ENCODE measurements around the gene CDCP1. TPM values are rescaled to one million over a fixed set of nuclear protein-coding genes. Genes with fewer than 3 reads are reported as not detected.

The CDCP1 gene
- total RNA-seq, 6 experiments from 2014 or later = 0.31 to 2.7 (median 0.83) TPM

DNA sequence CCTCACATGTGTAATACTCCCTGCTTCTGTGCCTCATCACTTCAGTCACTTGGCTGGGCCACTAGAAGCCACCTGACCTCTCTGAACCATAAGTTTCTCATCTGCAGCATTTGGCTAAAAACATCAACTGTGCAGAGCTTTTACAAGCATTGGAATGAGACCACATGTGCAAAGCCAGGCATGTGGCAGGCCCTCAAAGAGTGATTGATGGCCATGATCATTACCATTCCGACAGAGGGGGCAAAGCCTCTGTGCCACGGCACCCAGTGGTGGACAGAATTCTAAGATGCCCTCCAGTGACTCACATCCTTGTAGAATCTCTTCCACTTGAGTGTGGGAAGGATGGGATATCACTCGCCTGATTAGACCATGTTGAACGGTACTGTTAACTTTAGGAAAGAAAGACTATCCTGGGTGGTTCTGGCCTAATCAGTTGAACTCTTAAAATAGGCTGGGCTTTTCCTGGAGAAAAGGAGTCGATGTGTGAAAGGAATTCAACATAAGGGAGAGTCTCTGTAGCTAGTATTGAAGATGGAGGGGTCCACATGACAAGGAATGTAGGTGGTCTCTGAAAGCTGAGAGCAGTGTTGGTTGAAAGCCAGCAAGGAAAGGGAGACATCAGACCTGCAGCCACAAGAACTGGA, 13.5 kb downstream of the CDCP1 start:
- Histone ChIP-seq H3K4me3 (no peak overlapping the region), H3K36me3 (no peaks in the 10 kb centered on the region), H3K9me3 (no peaks in the 10 kb centered on the region), H3K27ac (no peak overlapping the region), H3K27me3 (no peaks in the 10 kb centered on the region), H3K4me1 (no peaks in the 10 kb centered on the region)
- whole genome bisulfite sequencing (ENCODE audit: insufficient coverage, low coverage, low lambda C conversion rate, missing lambda C conversion rate) = 80% methylated on average over 5 of the region's 5 CpGs
- ATAC-seq (no peak), DNase-seq (no peak)
- TF ChIP-seq, protein P1, sequence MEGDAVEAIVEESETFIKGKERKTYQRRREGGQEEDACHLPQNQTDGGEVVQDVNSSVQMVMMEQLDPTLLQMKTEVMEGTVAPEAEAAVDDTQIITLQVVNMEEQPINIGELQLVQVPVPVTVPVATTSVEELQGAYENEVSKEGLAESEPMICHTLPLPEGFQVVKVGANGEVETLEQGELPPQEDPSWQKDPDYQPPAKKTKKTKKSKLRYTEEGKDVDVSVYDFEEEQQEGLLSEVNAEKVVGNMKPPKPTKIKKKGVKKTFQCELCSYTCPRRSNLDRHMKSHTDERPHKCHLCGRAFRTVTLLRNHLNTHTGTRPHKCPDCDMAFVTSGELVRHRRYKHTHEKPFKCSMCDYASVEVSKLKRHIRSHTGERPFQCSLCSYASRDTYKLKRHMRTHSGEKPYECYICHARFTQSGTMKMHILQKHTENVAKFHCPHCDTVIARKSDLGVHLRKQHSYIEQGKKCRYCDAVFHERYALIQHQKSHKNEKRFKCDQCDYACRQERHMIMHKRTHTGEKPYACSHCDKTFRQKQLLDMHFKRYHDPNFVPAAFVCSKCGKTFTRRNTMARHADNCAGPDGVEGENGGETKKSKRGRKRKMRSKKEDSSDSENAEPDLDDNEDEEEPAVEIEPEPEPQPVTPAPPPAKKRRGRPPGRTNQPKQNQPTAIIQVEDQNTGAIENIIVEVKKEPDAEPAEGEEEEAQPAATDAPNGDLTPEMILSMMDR (IDR thresholded peaks at IDR 0.05) = no peak
- TF ChIP-seq POLR2A (IDR thresholded peaks at IDR 0.05) = no peak
- intact Hi-C loops (cut with DNase I) = no loop called here

DNA sequence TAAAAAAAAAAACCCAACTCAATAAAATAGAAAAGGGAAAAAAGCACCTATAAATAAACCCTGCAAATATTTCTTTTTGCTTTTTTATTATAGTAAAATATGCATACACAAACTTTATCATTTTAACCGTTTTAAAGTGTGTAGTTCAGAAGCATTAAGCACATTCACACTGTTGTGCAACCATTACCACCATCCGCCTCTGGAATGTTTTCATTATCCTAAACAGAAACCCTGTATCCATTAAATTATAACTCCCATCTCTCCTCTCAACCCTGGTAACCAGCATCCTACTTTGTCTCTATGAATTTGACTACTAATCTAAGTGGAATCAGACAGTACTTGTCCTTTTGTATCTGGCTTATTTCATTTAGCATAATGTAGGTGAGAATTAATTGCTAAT, 15.0 kb downstream of the CDCP1 start:
- Histone ChIP-seq H3K27ac (no peak overlapping the region), H3K4me1 (no peaks in the 10 kb centered on the region), H3K4me3 (no peak overlapping the region), H3K36me3 (no peaks in the 10 kb centered on the region), H3K9me3 (no peaks in the 10 kb centered on the region), H3K27me3 (no peaks in the 10 kb centered on the region)
- intact Hi-C loops (cut with DNase I) = no loop called here
- no peak for TF ChIP-seq POLR2A (IDR thresholded peaks at IDR 0.05)
- TF ChIP-seq, protein P1 (IDR thresholded peaks at IDR 0.05) = no peak
- ATAC-seq (no peak), DNase-seq (no peak)
- 55% methylated on average over 2 of the region's 2 CpGs for WGBS (ENCODE audit: insufficient coverage, low coverage, low lambda C conversion rate, missing lambda C conversion rate)

DNA sequence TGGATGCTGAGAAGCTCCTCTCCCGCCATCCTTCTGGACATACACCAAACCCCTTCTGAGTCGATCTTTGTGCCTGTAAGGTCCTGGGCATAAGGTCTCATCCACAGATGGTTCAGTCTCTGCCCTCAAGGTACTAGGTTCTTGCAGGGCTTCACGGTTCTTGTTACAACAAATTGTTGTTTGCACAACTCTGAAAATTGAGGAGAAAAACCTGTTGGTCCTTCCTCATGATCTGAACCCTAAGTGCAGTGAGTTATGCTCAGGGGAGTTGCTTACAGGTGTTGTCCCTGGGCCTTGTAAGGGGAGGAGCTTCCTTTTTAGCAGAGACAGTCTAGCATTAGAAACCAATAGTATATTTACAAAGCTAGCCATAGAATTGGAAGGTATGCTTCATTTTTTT, 15.7 kb downstream of the CDCP1 start:
- H3K36me3 ChIP-seq = no peaks in the 10 kb centered on the region
- TF ChIP-seq POLR2A (IDR thresholded peaks at IDR 0.05) = no peak
- TF ChIP-seq, protein P1 (IDR thresholded peaks at IDR 0.05) = no peak
- DNase-seq = no peak
- no peak for ATAC-seq
- no peaks in the 10 kb centered on the region for H3K9me3 ChIP-seq
- intact Hi-C loops (cut with DNase I) = no loop called here
- H3K27ac ChIP-seq = no peak overlapping the region
- H3K4me3 ChIP-seq = no peak overlapping the region
- no peaks in the 10 kb centered on the region for H3K27me3 ChIP-seq
- WGBS (ENCODE audit: insufficient coverage, low coverage, low lambda C conversion rate, missing lambda C conversion rate) = 54% methylated on average over 3 of the region's 3 CpGs
- H3K4me1 ChIP-seq = no peaks in the 10 kb centered on the region

DNA sequence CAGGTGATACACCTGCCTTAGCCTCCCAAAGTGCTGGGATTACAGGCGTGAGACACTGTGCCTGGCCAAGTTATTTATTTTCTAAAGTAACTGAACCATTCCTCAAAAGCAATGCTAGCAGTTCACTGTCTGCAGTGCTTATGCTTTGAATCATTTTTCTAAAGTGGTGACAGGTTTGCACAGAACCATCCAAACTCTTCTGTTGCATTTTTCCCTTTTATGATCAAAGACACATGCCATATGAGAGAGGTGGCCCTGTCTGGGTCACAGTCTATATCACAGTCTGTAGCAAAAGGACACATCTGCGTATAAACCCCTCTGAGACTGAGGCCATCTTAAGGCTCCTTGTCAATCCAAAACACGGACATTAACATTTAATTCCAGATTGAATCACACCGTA, 17.2 kb downstream of the CDCP1 start:
- WGBS (ENCODE audit: insufficient coverage, low coverage, low lambda C conversion rate, missing lambda C conversion rate) = 79% methylated on average over 4 of the region's 4 CpGs
- TF ChIP-seq, protein P1 (IDR thresholded peaks at IDR 0.05) = no peak
- no peak for TF ChIP-seq POLR2A (IDR thresholded peaks at IDR 0.05)
- H3K4me3 ChIP-seq = no peak overlapping the region
- H3K27ac ChIP-seq = no peak overlapping the region
- H3K9me3 ChIP-seq = no peaks in the 10 kb centered on the region
- intact Hi-C loops (cut with DNase I) = no loop called here
- no peak for DNase-seq
- H3K36me3 ChIP-seq = no peaks in the 10 kb centered on the region
- ATAC-seq = no peak
- no peaks in the 10 kb centered on the region for H3K4me1 ChIP-seq
- H3K27me3 ChIP-seq = no peaks in the 10 kb centered on the region

All from right lobe of liver (tissue), 6 donors.